Stimulated activated effector memory CD8-positive, alpha-beta T cell treated with anti-CD3 and anti-CD28 coated beads, Interleukin-12 subunit alpha, Interleukin-12 subunit beta, amount 100 ng/mL, for 72 hours (primary cell): Measurements from ENCODE around the gene PLA2G4A.

Source experiments
- ATAC-seq: fragments of 150-1000 bp; cut with Tn5 transposase; 2 replicates; pipeline ENCODE4 v1.10.0; 2021
- DNase-seq, 2 donors: peaks; one replicate each; pipeline ENCODE4 v3.0.0; 2021 to 2022; ENCODE audit warnings: low spot score in 2 of 2
- H3K27ac Mint-ChIP-seq: one replicate; pipeline ENCODE4 v1.8.0; 2022; ENCODE audit warnings: mild to moderate bottlenecking, mixed read lengths
- H3K36me3 Mint-ChIP-seq: one replicate; pipeline ENCODE4 v1.8.0; 2022; ENCODE audit warnings: mild to moderate bottlenecking, mixed read lengths
- H3K4me1 Mint-ChIP-seq: one replicate; pipeline ENCODE4 v1.8.0; 2022; ENCODE audit warnings: mixed read lengths
- H3K4me3 Mint-ChIP-seq: one replicate; pipeline ENCODE4 v1.8.0; 2022; ENCODE audit warnings: mild to moderate bottlenecking, mixed read lengths
- H3K9me3 Mint-ChIP-seq: one replicate; pipeline ENCODE4 v1.8.0; 2022; ENCODE audit warnings: mixed read lengths

The PLA2G4A gene

GRCh38 chr1:186828611-186829454 lies at the start of gene PLA2G4A:
Gene PLA2G4A (plus strand): TSS chr1:186828949. CDS start chr1:186854355, 25,406 bp downstream.
- no peak for DNase-seq
- no peak within 1 kb of the TSS for H3K27ac Mint-ChIP-seq

GRCh38 chr1:186780076-186780475 lies 48.7 kb upstream of the PLA2G4A start:
- H3K36me3 Mint-ChIP-seq: no peaks in the 10 kb centered on the region
- no peak overlapping the region for H3K4me3 Mint-ChIP-seq
- H3K4me1 Mint-ChIP-seq: no peaks in the 10 kb centered on the region
- peaks cover 3% of the 10 kb centered on the region for H3K9me3 Mint-ChIP-seq
- no peak for ATAC-seq
- no peak overlapping the region for H3K27ac Mint-ChIP-seq
- DNase-seq: no peak

More at GRCh38 chr1:186828611-186829454, at the start of gene PLA2G4A:
- no peaks in the 10 kb centered on the region for H3K9me3 Mint-ChIP-seq
- H3K4me3 Mint-ChIP-seq: peak within 1 kb of the TSS; percentile 46
- H3K4me1 Mint-ChIP-seq: no peaks in the 10 kb centered on the region
- H3K36me3 Mint-ChIP-seq: no peaks in the 10 kb centered on the region
- ATAC-seq: no peak

GRCh38 chr1:186781730-186782129 lies 47.0 kb upstream of the PLA2G4A start:
- DNase-seq (no peak), ATAC-seq (no peak)
- Mint-ChIP-seq H3K4me1 (no peaks in the 10 kb centered on the region), H3K4me3 (no peak overlapping the region), H3K36me3 (no peaks in the 10 kb centered on the region), H3K27ac (no peak overlapping the region), H3K9me3 (no peaks in the 10 kb centered on the region)

- ATAC-seq (no peak), DNase-seq (no peak)
- Mint-ChIP-seq H3K4me1 (no peaks in the 10 kb centered on the region), H3K4me3 (no peak overlapping the region), H3K9me3 (no peaks in the 10 kb centered on the region), H3K27ac (no peak overlapping the region), H3K36me3 (no peaks in the 10 kb centered on the region)
These were observed 46.0 kb upstream of the PLA2G4A start for GRCh38 chr1:186782791-186783190.

GRCh38 chr1:186783193-186783592 lies 45.6 kb upstream of the PLA2G4A start:
- no peaks in the 10 kb centered on the region for H3K36me3 Mint-ChIP-seq
- no peak overlapping the region for H3K4me3 Mint-ChIP-seq
- no peaks in the 10 kb centered on the region for H3K9me3 Mint-ChIP-seq
- ATAC-seq: no peak
- DNase-seq: no peak
- no peaks in the 10 kb centered on the region for H3K4me1 Mint-ChIP-seq
- no peak overlapping the region for H3K27ac Mint-ChIP-seq

- Mint-ChIP-seq H3K9me3 (peaks cover 4% of the 10 kb centered on the region), H3K4me1 (no peaks in the 10 kb centered on the region), H3K27ac (no peak overlapping the region), H3K36me3 (no peaks in the 10 kb centered on the region), H3K4me3 (no peak overlapping the region)
- no peak for DNase-seq
- no peak for ATAC-seq
These were observed 43.2 kb upstream of the PLA2G4A start for GRCh38 chr1:186785503-186785902.

- Mint-ChIP-seq H3K36me3 (no peaks in the 10 kb centered on the region), H3K4me3 (no peak overlapping the region), H3K9me3 (peaks cover 6% of the 10 kb centered on the region), H3K4me1 (no peaks in the 10 kb centered on the region), H3K27ac (no peak overlapping the region)
- DNase-seq (no peak), ATAC-seq (no peak)
These were observed 38.6 kb upstream of the PLA2G4A start for GRCh38 chr1:186790101-186790500.

- Mint-ChIP-seq H3K27ac (no peak overlapping the region), H3K9me3 (peaks cover 18% of the 10 kb centered on the region), H3K36me3 (no peaks in the 10 kb centered on the region), H3K4me1 (no peaks in the 10 kb centered on the region), H3K4me3 (no peak overlapping the region)
- DNase-seq: no peak
- ATAC-seq: peak; percentile 36
These were observed 35.7 kb upstream of the PLA2G4A start for GRCh38 chr1:186792870-186793581.

- Mint-ChIP-seq H3K27ac (no peak overlapping the region), H3K9me3 (peaks cover 19% of the 10 kb centered on the region), H3K4me1 (no peaks in the 10 kb centered on the region), H3K36me3 (no peaks in the 10 kb centered on the region), H3K4me3 (no peak overlapping the region)
- ATAC-seq (no peak), DNase-seq (no peak)
These were observed 35.2 kb upstream of the PLA2G4A start for GRCh38 chr1:186793582-186793927.

- no peak overlapping the region for H3K27ac Mint-ChIP-seq
- H3K4me1 Mint-ChIP-seq: no peaks in the 10 kb centered on the region
- ATAC-seq: no peak
- no peak for DNase-seq
- peaks cover 16% of the 10 kb centered on the region for H3K9me3 Mint-ChIP-seq
- H3K36me3 Mint-ChIP-seq: no peaks in the 10 kb centered on the region
- no peak overlapping the region for H3K4me3 Mint-ChIP-seq
These were observed 29.6 kb upstream of the PLA2G4A start for GRCh38 chr1:186798960-186799688.

GRCh38 chr1:186799689-186800054 lies 29.1 kb upstream of the PLA2G4A start:
- Mint-ChIP-seq H3K9me3 (peaks cover 14% of the 10 kb centered on the region), H3K36me3 (no peaks in the 10 kb centered on the region), H3K4me1 (no peaks in the 10 kb centered on the region), H3K4me3 (no peak overlapping the region), H3K27ac (no peak overlapping the region)
- DNase-seq (no peak), ATAC-seq (no peak)

GRCh38 chr1:186802388-186802787 lies 26.4 kb upstream of the PLA2G4A start:
- Mint-ChIP-seq H3K4me3 (no peak overlapping the region), H3K4me1 (no peaks in the 10 kb centered on the region), H3K9me3 (peaks cover 8% of the 10 kb centered on the region), H3K36me3 (no peaks in the 10 kb centered on the region), H3K27ac (no peak overlapping the region)
- ATAC-seq (no peak), DNase-seq (no peak)

- DNase-seq (no peak), ATAC-seq (no peak)
- H3K9me3 Mint-ChIP-seq: no peaks in the 10 kb centered on the region
- no peaks in the 10 kb centered on the region for H3K4me1 Mint-ChIP-seq
- no peaks in the 10 kb centered on the region for H3K36me3 Mint-ChIP-seq
- H3K27ac Mint-ChIP-seq: no peak overlapping the region
- H3K4me3 Mint-ChIP-seq: no peak overlapping the region
These were observed 24.1 kb upstream of the PLA2G4A start for GRCh38 chr1:186804679-186805078.

- DNase-seq (no peak), ATAC-seq (no peak)
- Mint-ChIP-seq H3K9me3 (no peaks in the 10 kb centered on the region), H3K4me3 (no peak overlapping the region), H3K4me1 (no peaks in the 10 kb centered on the region), H3K36me3 (no peaks in the 10 kb centered on the region), H3K27ac (no peak overlapping the region)
These were observed 22.3 kb upstream of the PLA2G4A start for GRCh38 chr1:186806477-186806876.

- Mint-ChIP-seq H3K9me3 (no peaks in the 10 kb centered on the region), H3K27ac (no peak overlapping the region), H3K4me3 (no peak overlapping the region), H3K4me1 (no peaks in the 10 kb centered on the region), H3K36me3 (no peaks in the 10 kb centered on the region)
- ATAC-seq: no peak
- DNase-seq: no peak
These were observed 21.6 kb upstream of the PLA2G4A start for GRCh38 chr1:186807163-186807562.
